Kidney capillary endothelial cell (primary cell): ENCODE results near the gene STAM.

Source experiments
- DNase-seq: peaks from one replicate; pipeline ENCODE4 v3.0.0-alpha.2; 2018; ENCODE audit warnings: low spot score

Gene STAM

GRCh38 chr10:17648243-17649035 is 4.5 kb downstream of the STAM start:
- no peak for DNase-seq

DNA sequence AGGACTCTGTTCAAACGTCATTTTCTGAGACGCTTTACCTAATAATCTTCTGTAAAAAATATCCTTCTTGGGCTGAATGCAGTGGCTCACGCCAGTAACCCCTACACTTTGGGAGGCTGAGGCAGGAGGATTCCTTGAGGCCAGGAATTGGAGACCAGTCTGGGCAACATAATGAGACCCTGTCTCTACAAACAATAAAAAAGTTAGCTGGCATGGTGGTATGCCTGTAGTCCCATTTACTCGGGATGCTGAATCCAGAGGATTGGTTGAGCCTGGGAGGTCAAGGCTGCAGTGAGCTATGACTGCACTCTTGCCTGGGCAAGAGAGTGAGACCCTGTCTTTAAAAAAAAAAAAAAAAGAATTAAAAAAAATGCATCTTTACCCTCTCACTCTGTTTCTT is 5.1 kb downstream of the STAM start:
- DNase-seq, result no peak

GRCh38 chr10:17649836-17650235 is 5.9 kb downstream of the STAM start:
- DNase-seq, result no peak

GRCh38 chr10:17650416-17650815 is 6.5 kb downstream of the STAM start:
- no peak for DNase-seq

DNA sequence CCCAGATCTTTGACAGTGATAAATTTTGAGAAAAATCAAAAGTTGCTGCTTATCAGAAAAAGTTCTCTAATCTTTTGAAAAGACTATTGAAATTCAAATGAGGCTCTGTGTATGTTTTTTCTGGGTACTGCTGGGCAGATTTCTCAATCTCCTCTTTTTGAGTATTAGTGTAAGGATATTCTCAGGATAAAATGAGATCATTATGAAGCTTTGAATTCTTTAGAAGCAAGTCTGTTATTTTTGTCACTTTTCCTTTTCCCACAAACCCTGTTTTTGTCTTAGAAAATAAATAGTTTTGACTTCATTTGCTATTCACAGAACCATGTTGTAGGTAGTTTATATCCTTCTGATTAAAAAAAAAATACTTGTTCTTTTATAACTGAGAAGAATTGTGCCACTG is 7.9 kb downstream of the STAM start:
- no peak for DNase-seq

- no peak for DNase-seq
These were observed 8.6 kb downstream of the STAM start for GRCh38 chr10:17652585-17652984.

DNA sequence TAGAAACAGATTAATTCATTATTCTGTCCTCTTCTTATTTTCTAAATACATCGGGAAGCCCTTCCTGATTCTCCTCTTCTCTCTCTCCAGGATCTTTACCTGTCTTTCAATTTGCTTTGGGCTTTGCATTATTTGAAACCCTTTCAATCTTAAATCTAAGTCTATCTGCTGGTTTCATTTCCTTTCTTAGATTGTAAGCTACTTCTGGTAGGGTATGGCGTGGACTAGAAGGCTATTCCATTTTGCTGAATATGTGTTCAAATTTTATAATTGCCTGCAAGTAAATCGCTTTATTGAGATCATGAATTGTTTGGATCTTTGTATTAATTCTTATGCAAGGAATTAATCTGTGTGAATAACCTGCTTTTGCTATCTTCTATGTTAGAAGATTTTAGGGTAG is 11.1 kb downstream of the STAM start:
- no peak for DNase-seq

- no peak for DNase-seq
These were observed 11.7 kb downstream of the STAM start for GRCh38 chr10:17655567-17656146.

- no peak for DNase-seq
These were observed 13.2 kb downstream of the STAM start for GRCh38 chr10:17657103-17657500.

GRCh38 chr10:17659365-17659764 is 15.4 kb downstream of the STAM start:
- no peak for DNase-seq

DNA sequence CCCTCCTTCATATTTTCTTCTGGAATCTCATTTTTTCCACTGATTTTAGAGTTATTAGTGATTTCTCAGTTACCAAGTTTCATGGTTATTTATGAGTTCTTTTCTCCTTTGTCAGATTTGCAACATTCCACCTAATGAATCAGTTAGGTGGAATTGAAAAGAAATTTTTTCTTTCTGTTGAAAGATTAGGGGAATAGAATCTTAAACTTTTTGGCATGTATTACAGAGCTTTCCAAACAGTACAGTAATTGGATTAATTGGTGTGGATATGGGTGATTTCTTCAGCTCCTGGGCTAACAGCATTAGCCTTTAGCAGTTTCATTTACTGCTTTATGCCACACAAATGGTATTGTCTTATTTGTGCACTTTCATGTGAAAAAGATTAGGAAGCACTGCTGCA is 17.0 kb downstream of the STAM start:
- DNase-seq, result no peak

DNA sequence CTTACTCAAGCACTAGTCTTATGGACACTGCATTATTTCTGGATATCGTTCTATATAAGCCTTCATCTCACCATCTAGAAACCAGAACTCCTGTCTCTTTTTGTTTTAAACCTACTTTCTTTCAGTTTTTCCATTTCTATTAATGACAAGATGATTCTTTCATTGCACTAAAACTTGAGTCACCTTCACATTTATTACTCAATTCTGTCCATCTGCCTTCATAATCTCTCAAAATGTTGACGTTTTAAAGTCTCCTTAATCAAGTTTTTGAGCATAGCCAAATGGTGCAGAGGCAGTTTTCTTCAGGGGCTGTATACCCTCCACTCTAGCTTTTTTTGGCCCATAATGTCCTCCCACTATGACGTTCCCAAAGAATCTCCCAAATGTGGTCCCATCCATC is 17.6 kb downstream of the STAM start:
- DNase-seq, result no peak

- DNase-seq, result no peak
These were observed 18.5 kb downstream of the STAM start for GRCh38 chr10:17662193-17663138.

- DNase-seq, result no peak
These were observed 19.5 kb downstream of the STAM start for GRCh38 chr10:17663450-17663849.

- DNase-seq, result no peak
These were observed 21.8 kb downstream of the STAM start for GRCh38 chr10:17665747-17666146.

- no peak for DNase-seq
These were observed 24.7 kb downstream of the STAM start for GRCh38 chr10:17668435-17669184.

DNA sequence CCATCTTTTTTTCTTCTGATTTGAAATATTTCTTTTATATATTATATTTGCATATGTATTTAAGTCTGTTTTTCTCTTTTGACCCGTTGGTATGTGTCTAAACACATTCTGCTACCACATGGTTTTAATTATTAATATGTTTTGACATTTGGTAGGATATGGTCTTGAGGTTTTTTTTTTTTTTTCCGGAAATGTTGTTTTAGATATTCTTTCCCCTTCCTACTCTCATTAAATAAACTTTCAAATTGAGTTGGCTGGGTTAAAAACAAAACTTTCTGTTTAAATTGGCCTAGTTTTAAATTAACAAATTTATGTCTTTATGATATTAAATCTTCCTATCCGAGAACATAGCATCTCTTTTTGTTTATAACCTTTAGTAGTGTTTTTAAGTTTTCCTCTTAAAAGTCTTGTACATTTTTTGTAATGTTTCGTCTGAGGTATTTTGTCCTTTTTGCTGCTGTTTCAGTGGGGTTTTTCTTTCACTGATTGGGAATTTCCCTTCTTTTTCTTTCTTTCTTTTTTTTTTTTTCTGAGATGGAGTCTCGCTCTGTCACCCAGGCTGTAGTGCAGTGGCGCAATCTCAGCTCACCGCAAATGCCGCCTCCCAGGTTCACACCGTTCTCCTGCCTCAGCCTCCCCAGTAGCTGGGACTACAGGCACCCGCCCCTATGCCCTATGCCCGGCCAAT is 25.4 kb downstream of the STAM start:
- DNase-seq, result no peak

DNA sequence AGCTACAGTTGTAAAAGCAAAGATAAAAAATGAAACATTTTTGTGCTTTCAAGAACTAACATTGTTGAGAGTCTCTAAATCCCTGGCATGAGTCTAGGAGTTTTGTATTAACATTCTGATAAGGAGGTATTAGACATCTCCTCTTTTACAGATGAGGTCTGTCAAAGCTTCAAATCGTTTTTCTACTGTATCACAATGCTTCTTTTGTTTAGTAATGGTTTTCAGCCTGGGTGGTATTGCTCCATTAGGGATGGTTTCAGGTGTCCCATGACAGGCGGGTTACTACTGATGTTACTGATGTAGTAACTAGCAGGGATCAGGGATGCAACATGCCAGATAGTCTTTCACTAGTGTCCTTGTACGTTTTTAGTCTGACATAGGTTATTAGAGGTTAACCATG is 27.4 kb downstream of the STAM start:
- DNase-seq, result no peak

DNA sequence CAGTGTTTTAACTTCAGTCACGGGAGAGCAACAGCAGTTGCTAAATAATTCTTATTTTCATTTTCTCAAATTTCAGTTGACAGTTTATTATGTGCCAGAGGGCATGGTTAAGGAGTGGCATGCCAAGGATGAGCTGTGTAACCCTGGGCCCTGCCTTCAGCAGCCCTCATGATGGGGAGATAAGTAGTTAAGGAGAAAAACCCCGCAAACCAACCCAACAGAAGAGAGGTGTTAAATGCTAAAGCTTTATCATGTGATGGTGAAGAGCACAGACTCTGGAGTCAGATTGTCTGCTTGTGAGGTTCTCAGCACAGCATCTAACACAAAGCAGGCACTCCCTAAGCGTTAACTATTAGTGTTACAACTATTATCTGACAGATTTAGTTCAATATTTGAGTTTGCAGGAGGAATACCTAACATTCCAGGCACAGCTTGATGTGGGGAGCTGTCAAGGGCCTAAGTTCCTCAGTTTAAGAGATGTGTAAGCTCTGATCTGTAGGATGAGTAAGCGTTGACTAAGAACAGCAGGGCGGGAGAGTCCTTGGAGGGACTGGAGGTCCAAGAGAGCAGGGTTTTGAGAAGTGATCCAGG is 29.6 kb downstream of the STAM start:
- peak; percentile 16 for DNase-seq

- no peak for DNase-seq
These were observed 30.6 kb downstream of the STAM start for GRCh38 chr10:17674566-17674965.

GRCh38 chr10:17675638-17676037 is 31.7 kb downstream of the STAM start:
- no peak for DNase-seq
